GM20000 (cell line): Measurements from ENCODE around the gene RTF2.

ENCODE experiments used
- DNase-seq: peaks from one replicate; pipeline ENCODE4 v3.0.0; 2012; ENCODE audit warnings: low spot score
- TF ChIP-seq, protein P1 (sequence below): IDR thresholded peaks from 2 replicates; pipeline ENCODE4 v1.5.1; 2012; ENCODE audit warnings: mild to moderate bottlenecking, control low read depth; ENCODE audit errors: extremely low read depth, missing control alignments

The RTF2 gene

DNA sequence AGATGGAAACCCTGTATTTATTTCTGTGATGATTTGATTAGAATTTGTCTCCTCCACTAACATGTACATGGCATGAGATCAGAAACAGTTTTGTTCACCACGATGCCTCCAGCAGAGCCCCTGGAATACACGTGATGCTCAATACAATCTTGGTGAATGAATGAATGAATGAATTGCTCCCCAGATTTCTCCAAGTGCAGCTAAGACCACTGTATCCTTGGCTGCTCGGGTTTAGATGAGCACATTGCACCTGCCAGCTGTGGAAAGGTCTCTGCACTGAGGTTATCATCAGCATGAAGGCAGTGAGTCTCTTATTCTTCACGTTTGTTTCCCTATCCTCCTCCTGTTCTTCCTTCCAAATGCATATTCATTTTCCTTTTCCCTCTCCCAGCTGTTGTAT is 38.5 kb upstream of the RTF2 start:
- TF ChIP-seq, protein P1, sequence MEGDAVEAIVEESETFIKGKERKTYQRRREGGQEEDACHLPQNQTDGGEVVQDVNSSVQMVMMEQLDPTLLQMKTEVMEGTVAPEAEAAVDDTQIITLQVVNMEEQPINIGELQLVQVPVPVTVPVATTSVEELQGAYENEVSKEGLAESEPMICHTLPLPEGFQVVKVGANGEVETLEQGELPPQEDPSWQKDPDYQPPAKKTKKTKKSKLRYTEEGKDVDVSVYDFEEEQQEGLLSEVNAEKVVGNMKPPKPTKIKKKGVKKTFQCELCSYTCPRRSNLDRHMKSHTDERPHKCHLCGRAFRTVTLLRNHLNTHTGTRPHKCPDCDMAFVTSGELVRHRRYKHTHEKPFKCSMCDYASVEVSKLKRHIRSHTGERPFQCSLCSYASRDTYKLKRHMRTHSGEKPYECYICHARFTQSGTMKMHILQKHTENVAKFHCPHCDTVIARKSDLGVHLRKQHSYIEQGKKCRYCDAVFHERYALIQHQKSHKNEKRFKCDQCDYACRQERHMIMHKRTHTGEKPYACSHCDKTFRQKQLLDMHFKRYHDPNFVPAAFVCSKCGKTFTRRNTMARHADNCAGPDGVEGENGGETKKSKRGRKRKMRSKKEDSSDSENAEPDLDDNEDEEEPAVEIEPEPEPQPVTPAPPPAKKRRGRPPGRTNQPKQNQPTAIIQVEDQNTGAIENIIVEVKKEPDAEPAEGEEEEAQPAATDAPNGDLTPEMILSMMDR, result no peak
- no peak for DNase-seq

DNA sequence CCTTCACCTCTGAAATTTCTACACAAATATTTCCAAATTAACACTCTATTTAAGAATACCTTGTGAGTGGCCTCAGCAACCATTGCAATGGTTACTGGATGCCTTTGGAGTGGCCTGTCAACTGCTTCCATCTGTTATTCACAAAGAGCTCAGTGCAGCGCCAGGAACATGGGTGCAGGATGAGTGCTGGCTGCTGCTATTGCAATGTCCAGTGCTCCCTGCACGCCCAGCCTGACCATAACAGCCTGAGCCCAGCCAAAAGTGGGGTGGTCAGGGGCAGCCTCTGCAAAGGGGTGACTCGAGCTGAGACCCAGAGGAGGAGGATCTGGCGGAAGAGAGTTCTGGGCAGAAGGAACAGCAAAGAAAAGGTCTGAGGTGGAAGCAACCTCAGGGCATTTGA is 38.0 kb upstream of the RTF2 start:
- DNase-seq, result no peak
- TF ChIP-seq, protein P1, result no peak

GRCh38 chr20:56430957-56431356 is 37.5 kb upstream of the RTF2 start:
- DNase-seq, result no peak
- TF ChIP-seq, protein P1, result no peak

DNA sequence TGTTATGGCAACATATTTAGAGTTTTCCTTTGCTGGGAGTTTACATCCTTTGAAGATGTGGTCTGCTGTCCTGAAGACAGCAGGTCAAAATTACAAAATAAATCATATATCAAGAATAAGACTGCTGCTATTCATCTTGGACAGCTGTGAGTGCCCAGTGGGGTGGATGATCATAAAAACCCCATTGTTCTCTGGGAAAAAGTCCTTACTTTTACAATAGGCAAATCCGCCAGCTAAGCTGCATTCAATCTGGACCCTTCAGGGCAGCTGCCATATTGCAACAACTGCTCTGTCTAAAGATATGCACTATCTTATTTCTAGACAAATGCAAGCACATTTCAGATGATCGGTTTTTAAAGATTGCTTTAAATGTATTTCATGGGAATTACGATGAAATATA is 37.0 kb upstream of the RTF2 start:
- TF ChIP-seq, protein P1, result no peak

DNA sequence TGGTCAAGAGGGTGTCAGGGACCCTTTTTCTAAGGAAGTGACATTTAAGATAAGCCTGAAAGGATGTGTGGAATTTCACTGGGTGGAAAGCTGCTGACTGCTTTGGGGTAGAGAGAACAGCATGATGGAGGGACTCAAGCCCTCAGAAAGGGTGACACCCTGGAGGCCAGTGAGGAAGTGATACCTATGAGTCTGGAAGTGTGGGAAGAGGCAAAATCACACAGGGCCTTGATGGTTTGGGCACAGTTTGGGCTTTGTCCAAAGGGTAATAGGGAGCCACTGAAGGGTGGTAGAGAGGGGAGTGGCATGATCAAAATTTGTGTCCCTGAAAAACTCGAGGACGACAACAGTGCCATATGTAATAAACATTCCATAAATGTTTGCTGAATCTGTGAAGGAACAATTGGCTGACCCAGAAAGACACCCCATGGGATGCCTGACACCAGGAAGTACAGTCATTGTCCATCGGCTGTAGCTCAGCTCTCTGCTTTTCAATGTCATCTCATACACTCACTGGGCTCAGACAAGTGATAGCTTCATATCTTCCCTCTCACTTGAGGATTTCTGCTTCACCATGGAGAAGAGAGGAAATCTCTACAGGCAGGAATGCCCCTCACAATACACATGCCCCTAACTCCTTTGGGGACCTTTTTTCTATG is 35.1 kb upstream of the RTF2 start:
- TF ChIP-seq, protein P1, result no peak
- no peak for DNase-seq

More for the DNA sequence above, 37.0 kb upstream of the RTF2 start:
- DNase-seq, result no peak

DNA sequence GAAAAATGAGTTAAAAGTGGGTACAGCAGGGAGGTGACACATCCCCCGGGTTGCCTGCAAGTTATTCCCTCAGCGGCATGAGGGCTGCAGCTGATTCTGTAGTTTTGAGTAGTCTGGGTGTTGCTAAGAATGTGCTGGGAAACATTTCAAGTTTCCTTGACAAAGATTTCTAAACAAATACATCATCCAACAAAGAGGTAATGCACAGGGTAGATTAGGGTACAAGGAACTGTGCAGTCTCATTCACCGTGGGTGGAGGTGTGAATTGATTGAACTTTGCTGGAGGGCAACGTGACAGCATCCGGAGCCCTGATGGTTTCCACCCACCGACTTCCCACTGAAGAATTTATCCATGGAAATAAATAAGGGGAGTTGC is 34.6 kb upstream of the RTF2 start:
- TF ChIP-seq, protein P1, result no peak
- DNase-seq, result no peak

GRCh38 chr20:56437196-56437960 is 31.0 kb upstream of the RTF2 start:
- TF ChIP-seq, protein P1, result no peak
- no peak for DNase-seq
